Gastrocnemius medialis (tissue), 4 donors: ENCODE data around the gene HDAC5.

Source experiments
- POLR2A ChIP-seq, 2 donors: fragments of 450-650 bp; IDR thresholded peaks; one replicate each; pipeline ENCODE4 v1.6.1; 2017; ENCODE audit warnings: antibody characterized with exemption in 2 of 2, mild to moderate bottlenecking in 2 of 2, moderate library complexity in 2 of 2
- TF ChIP-seq, protein P1 (sequence below), 5 experiments: fragments of 450-650 bp in 3 of 5; fragments of 200-600 bp in 2 of 5; sonication (generic) in 2 of 5; IDR thresholded peaks in 4 of 5; conservative IDR thresholded peaks in 1 of 5; 1 replicate in 4 of 5; 2 replicates in 1 of 5; pipeline ENCODE4 v1.5.1; 2016 to 2019; ENCODE audit warnings: antibody characterized with exemption in 5 of 5, mild to moderate bottlenecking in 3 of 5, moderate library complexity in 3 of 5

DNA sequence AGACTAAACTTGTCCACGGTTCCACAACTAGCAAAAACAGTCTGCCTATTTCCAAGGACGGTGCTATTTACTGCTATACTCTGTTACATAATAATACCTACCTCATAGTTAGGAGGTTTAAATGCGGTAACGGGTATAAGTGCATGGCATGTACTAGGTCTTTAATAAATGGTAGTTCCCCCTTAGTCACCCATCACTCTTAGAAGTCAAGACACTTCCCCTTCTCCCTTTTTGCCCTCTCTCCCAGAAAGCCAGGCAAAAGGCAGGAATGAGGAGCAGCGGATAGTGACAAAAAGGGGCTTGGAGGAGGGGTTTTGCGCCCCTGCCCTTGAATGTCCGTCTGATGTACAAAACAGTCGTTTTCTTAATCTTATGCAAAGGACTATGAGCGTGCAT is 55.9 kb downstream of the HDAC5 start:
- TF ChIP-seq POLR2A (IDR thresholded peaks at IDR 0.05) = no peak
- TF ChIP-seq, protein P1, sequence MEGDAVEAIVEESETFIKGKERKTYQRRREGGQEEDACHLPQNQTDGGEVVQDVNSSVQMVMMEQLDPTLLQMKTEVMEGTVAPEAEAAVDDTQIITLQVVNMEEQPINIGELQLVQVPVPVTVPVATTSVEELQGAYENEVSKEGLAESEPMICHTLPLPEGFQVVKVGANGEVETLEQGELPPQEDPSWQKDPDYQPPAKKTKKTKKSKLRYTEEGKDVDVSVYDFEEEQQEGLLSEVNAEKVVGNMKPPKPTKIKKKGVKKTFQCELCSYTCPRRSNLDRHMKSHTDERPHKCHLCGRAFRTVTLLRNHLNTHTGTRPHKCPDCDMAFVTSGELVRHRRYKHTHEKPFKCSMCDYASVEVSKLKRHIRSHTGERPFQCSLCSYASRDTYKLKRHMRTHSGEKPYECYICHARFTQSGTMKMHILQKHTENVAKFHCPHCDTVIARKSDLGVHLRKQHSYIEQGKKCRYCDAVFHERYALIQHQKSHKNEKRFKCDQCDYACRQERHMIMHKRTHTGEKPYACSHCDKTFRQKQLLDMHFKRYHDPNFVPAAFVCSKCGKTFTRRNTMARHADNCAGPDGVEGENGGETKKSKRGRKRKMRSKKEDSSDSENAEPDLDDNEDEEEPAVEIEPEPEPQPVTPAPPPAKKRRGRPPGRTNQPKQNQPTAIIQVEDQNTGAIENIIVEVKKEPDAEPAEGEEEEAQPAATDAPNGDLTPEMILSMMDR (IDR thresholded peaks at IDR 0.05 in 4 of 5, conservative IDR thresholded peaks at IDR 0.05 in 1 of 5) = no peak
